DMS53 treated with DMSO at 0.1 percent for 48 hours (cell line): ENCODE results near the gene ARHGEF4.

ENCODE experiments used
- DNase-seq: peaks from one replicate; lab custom pipeline; 2025; ENCODE audit not compliant: unreplicated experiment; lab: John Stamatoyannopoulos, UW

The ARHGEF4 gene

GRCh38 chr2:130834931-130835765, 1.6 kb upstream of the ARHGEF4 start:
- no peak for DNase-seq

GRCh38 chr2:130835766-130836015, 1.0 kb upstream of the ARHGEF4 start:
- no peak for DNase-seq

DNA sequence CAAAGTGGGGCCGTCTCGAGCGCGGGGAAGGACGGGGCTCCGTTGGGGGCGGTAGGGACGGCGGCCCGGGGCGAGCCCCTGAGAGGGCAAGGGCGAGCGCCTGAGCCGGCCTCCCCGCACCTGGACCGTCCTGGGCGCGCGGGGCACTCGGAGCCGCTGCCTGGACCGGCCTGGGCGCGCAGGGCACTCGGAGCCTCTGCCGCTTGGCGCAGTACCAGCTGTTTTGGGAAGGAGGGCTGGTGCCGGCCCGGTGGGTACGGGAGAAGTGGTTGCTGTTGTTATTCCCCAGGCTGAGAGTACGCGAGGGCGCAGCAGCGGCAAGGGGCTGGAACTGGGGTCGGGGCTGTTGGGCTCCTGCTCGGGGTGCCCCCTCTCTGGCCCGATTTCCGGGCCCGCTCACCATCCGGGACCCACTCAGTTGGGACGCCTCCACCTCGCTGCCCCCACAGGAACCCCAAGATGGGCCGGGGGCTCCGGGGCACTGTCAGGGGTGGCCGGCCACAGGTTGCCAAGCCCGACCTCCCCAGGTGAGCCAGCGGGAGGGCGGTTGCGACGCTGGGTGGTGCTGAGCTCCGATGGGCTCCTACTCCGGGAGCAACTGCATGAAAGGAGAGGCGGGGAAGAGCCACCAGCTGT, 579 bp downstream of the ARHGEF4 start:
- DNase-seq = no peak

GRCh38 chr2:130837811-130838565, 1.3 kb downstream of the ARHGEF4 start:
- DNase-seq = no peak

GRCh38 chr2:130839011-130839780, 2.5 kb downstream of the ARHGEF4 start:
- DNase-seq = no peak

- DNase-seq = no peak
Observed at GRCh38 chr2:130840506-130840905, 3.8 kb downstream of the ARHGEF4 start.

DNA sequence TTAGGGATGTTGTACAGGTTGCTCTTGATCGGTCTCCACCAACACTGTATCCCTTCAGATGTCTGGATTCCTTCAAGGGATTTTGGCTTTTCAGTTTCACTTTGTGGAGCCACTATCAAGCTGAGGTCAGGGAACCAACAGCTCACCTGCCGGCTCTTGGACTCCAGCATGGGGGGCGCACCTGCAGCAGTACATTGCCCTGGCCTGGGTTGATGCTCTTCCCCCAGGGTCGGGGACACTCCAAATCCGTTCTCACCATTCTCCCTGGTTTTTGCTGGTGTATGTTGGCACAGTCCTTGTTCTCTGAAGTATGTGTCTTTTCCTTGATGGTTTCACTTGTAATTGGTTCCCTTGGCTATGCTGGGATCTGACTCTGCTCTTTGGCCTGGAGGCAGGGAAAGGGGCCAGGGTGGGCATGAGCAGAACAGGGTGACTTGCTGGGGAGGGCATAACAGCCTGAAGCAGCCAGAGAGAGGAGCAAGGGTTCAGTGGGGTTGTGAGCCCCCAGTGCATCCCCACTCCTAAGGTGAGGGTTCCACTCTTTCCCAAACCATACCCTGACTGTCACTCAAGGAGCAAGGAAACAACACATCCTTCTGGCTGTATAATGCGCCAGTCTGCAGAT, 5.1 kb downstream of the ARHGEF4 start:
- no peak for DNase-seq

DNA sequence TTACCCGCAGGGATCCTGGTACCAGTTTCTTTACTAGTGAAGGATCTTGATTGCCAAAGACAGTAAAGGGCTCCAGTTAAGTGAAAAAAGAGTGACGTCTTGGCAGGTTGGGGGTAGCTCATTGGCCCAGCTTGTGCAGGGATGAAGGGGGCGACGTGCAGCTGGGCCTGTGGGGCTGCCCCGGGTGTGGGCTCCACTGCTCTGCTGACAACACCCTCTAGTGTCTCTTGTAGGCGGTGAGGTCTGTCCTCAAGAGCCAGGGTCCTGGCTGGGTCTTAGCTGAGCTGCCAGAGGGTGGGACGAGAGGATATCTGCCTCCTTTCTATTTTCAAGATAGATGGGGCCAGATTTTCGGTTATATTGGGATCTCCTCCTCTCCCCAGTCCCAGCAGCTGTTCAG, 6.1 kb downstream of the ARHGEF4 start:
- DNase-seq = no peak

DNA sequence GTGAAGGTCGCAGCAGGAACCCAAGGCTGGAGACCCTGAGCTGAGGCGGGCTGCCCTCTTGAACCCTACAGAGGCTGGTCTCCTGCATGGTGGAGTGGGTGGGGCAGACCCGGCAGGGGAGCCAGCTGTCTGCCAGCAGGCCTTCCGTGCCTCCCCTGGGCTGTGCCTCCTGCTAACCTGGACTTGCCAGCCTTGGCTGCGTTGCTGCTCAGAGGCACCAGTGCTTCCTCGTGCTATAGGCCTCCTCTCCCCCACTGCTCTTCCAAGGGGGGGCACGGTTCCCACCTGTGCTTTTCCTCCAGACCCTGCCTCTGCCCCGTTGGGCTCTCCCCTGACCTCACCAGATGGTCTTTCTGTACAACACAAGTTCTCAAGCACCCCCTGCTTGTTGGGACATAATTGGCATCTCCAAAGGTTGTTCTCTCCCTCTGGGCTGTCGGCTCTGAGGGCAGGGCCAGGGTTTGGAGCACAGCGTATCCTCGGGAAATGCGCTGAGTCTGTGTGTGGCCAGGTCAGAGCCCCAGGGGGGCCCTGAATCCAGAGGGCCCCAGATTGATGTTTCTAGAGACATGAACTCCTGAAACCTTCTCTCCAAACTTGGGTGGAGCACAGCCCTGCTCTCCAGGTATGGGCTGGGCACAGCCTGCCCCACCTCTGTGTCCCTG, 6.7 kb downstream of the ARHGEF4 start:
- DNase-seq = no peak

- no peak for DNase-seq
Observed at GRCh38 chr2:130844161-130844560, 7.4 kb downstream of the ARHGEF4 start.

DNA sequence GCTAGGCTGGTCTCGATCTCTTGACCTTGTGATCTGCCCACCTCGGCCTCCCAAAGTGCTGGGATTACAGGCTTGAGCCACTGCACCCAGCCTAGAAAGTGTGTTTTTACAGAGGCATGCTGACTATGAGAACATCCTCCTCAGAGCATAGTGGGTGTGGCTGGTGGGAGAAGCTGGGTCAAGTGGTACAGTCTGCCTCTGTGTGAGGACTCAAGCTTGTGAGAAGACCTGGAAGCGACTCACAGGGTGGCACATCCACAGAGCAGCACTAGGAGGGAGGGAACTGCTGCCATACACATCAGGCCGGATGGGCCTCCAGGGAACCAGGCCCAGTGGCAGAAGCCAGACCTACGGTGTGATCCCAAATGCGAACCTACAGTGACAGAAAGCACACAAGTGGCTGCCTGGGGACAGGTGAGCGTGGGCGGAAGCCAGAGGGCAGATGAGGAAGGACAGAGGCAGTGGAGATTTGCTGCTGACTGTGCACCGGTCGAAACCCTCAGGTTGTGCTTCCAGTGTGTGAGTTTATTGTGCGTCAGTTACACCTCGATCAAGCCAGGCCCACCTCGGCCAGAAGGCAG, 8.9 kb downstream of the ARHGEF4 start:
- DNase-seq = no peak

- no peak for DNase-seq
Observed at GRCh38 chr2:130846233-130846632, 9.5 kb downstream of the ARHGEF4 start.

- no peak for DNase-seq
Observed at GRCh38 chr2:130846686-130847375, 10.1 kb downstream of the ARHGEF4 start.

DNA sequence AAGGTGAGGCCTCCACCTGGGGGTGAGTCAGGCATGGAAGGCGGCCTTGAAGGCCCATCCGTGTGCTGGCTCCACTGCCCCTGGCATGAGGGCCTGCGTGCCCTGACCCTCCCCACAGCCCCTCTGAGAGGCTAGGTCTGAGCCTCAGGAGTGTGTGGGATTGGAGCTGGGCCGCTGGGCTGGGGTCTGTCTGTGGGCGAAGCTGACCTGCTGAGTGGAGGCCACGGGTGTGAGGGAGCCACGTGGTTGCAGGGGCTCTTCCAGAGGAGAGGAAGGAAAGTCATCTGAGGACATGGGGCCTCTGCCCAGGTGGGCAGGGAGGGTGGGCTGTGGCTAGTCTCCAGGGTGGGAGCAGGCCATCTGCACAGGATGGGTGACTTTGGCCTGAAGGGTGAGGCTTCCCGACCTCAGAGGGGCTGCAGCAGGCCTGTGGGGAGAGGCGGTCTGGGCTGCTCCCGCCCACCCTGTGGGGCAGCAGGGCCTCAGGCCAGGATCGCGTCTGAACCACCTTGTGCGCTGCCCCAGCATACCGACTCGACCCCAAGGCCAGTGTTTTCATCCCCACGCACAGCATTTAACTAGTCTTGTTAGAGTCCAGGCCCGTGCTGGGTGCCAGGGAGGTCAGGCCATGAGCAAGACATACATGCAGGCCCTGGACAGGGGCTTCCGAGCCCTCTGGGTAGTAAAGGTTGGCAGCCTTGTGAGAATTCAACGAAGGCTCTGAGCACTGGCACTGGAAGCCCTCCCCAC, 11.2 kb downstream of the ARHGEF4 start:
- no peak for DNase-seq

- DNase-seq = no peak
Observed at GRCh38 chr2:130848526-130849210, 12.0 kb downstream of the ARHGEF4 start.

DNA sequence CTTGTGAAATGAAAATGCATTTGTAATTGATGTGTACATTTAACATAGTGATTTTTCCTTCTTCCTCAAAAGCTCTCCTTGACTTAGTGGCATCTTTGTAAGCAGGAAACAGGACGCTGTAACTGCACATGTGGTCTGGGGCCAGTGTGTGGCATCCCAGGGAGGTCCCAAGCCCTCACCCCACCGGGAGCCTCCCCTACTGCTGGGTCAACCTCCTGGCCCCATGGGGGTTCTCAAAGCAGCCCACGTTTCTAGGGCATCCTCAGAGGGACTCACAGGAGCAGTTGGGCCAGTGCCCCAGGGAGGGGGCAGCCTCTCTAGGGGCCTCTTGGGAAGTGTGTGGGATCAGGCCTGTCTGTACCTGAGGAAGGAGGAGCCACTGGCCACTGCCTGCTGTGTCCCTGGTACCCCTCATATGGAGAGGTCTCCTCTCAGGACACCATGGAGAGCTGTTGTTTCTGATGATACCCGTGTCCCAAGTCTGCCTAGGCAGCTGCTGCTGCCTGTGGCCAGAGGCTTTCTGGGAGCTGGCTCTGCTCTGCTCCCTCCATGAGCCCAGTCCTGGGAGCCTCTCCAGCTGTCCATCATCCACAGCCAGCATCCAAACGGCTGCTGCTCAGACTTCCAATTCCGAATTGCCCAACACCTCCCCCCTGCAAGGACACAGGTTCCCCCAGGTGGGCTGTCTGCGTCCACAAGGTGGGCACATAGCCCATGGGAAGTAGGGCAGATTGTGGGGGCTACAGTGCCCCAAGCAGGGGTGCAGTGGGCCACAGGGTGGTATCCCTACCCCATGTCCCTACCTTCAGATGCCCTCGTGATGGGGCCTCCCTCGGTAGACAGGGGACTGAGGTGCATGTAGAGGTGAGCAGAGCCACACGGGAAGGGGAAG, 13.4 kb downstream of the ARHGEF4 start:
- no peak for DNase-seq
